GM21390 (cell line): Measurements from ENCODE around the gene ZBTB16.

ENCODE experiments used
- ATAC-seq: cut with Tn5 transposase; IDR thresholded peaks from one replicate; pipeline ENCODE4 v1.9.1; 2021; ENCODE audit not compliant: unreplicated experiment

ZBTB16 gene

GRCh38 chr11:114163830-114164401, 104.4 kb downstream of the ZBTB16 start:
- ATAC-seq, result no peak

GRCh38 chr11:114164546-114164945, 105.0 kb downstream of the ZBTB16 start:
- no peak for ATAC-seq

GRCh38 chr11:114165326-114166230, 106.1 kb downstream of the ZBTB16 start:
- ATAC-seq, result no peak

GRCh38 chr11:114166362-114166761, 106.9 kb downstream of the ZBTB16 start:
- no peak for ATAC-seq

- ATAC-seq, result no peak
Measured at GRCh38 chr11:114166897-114167323, 107.4 kb downstream of the ZBTB16 start.

- no peak for ATAC-seq
Measured at GRCh38 chr11:114167355-114167754, 107.8 kb downstream of the ZBTB16 start.

GRCh38 chr11:114167771-114168448, 108.4 kb downstream of the ZBTB16 start:
- no peak for ATAC-seq

GRCh38 chr11:114168691-114169090, 109.2 kb downstream of the ZBTB16 start:
- no peak for ATAC-seq

- ATAC-seq, result no peak
Measured at GRCh38 chr11:114169321-114169749, 109.8 kb downstream of the ZBTB16 start.

GRCh38 chr11:114169821-114170220, 110.3 kb downstream of the ZBTB16 start:
- ATAC-seq, result no peak

GRCh38 chr11:114170226-114170625, 110.7 kb downstream of the ZBTB16 start:
- no peak for ATAC-seq

- no peak for ATAC-seq
Measured at GRCh38 chr11:114171257-114172054, 111.9 kb downstream of the ZBTB16 start.

GRCh38 chr11:114172055-114172861, 112.7 kb downstream of the ZBTB16 start:
- ATAC-seq, result no peak

GRCh38 chr11:114172871-114173444, 113.4 kb downstream of the ZBTB16 start:
- ATAC-seq, result no peak

- no peak for ATAC-seq
Measured at GRCh38 chr11:114173843-114174242, 114.3 kb downstream of the ZBTB16 start.

- ATAC-seq, result no peak
Measured at GRCh38 chr11:114174712-114175495, 115.4 kb downstream of the ZBTB16 start.

- ATAC-seq, result no peak
Measured at GRCh38 chr11:114175706-114176105, 116.2 kb downstream of the ZBTB16 start.

- ATAC-seq, result no peak
Measured at GRCh38 chr11:114176321-114176720, 116.8 kb downstream of the ZBTB16 start.

GRCh38 chr11:114178656-114179055, 119.1 kb downstream of the ZBTB16 start:
- ATAC-seq, result no peak
